Adipocyte (in vitro differentiated cells): ENCODE results near the gene PCDHA5.
"Not testable (repeated sequence)": the region's sequence is repeated elsewhere in the genome, so short reads cannot be mapped to it uniquely, and the experiment has no call there.

Experiments used
- DNase-seq: peaks from one replicate; pipeline ENCODE4 v3.0.0-alpha.2; 2015; ENCODE audit warnings: low read depth
- H3K27me3 ChIP-seq: replicated peaks from 2 replicates; pipeline ENCODE4 v1.7.0; 2013; ENCODE audit warnings: mild to moderate bottlenecking, low read length, moderate library complexity; ENCODE audit not compliant: control insufficient read depth, insufficient read depth
- H3K36me3 ChIP-seq: 2 replicates; pipeline ENCODE4 v1.7.0; 2013; ENCODE audit warnings: low read length, mild to moderate bottlenecking, moderate library complexity; ENCODE audit not compliant: control insufficient read depth, insufficient read depth, severe bottlenecking
- H3K4me1 ChIP-seq: 2 replicates; pipeline ENCODE4 v1.7.0; 2013; ENCODE audit warnings: mild to moderate bottlenecking, low read length, moderate library complexity; ENCODE audit not compliant: control insufficient read depth, insufficient read depth
- H3K4me3 ChIP-seq: 2 replicates; pipeline ENCODE4 v1.7.0; 2013; ENCODE audit warnings: mild to moderate bottlenecking, low read length, moderate library complexity
- H3K9ac ChIP-seq: 2 replicates; pipeline ENCODE4 v1.7.0; 2013; ENCODE audit warnings: mild to moderate bottlenecking, low read length, moderate library complexity
- H3K9me3 ChIP-seq: 2 replicates; pipeline ENCODE4 v1.7.0; 2013; ENCODE audit warnings: mild to moderate bottlenecking, low read length, moderate library complexity; ENCODE audit not compliant: control insufficient read depth

Gene PCDHA5

GRCh38 chr5:140827704-140828361, 6.4 kb downstream of the PCDHA5 start, which contains the start of gene PCDHA6:
Gene PCDHA6 (plus strand): TSS chr5:140827960. CDS start chr5:140828092, 132 bp downstream.
- H3K9ac ChIP-seq = no peak within 1 kb of the TSS
- peaks cover 8% of the 10 kb centered on the region for H3K9me3 ChIP-seq
- peak; percentile 28 for DNase-seq
- peak within 1 kb of the TSS; percentile 69 for H3K4me3 ChIP-seq
- no peaks in the 10 kb centered on the region for H3K36me3 ChIP-seq
- no peaks in the 10 kb centered on the region for H3K4me1 ChIP-seq
- no peaks in the 10 kb centered on the region for H3K27me3 ChIP-seq

DNA sequence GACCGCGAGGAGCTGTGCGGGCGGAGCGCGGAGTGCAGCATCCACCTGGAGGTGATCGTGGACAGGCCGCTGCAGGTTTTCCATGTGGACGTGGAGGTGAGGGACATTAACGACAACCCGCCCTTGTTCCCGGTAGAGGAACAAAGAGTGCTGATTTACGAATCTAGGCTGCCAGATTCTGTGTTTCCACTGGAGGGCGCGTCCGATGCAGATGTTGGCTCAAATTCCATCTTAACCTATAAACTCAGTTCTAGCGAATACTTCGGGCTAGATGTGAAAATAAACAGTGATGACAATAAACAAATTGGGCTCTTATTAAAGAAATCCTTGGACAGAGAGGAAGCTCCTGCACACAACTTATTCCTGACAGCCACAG, 6.9 kb downstream of the PCDHA5 start:
- Histone ChIP-seq H3K36me3 (no peaks in the 10 kb centered on the region), H3K4me1 (no peaks in the 10 kb centered on the region), H3K4me3 (peak overlapping the region; percentile 69), H3K27me3 (no peaks in the 10 kb centered on the region), H3K9me3 (peaks cover 8% of the 10 kb centered on the region), H3K9ac (no peak overlapping the region)
- no peak for DNase-seq

DNA sequence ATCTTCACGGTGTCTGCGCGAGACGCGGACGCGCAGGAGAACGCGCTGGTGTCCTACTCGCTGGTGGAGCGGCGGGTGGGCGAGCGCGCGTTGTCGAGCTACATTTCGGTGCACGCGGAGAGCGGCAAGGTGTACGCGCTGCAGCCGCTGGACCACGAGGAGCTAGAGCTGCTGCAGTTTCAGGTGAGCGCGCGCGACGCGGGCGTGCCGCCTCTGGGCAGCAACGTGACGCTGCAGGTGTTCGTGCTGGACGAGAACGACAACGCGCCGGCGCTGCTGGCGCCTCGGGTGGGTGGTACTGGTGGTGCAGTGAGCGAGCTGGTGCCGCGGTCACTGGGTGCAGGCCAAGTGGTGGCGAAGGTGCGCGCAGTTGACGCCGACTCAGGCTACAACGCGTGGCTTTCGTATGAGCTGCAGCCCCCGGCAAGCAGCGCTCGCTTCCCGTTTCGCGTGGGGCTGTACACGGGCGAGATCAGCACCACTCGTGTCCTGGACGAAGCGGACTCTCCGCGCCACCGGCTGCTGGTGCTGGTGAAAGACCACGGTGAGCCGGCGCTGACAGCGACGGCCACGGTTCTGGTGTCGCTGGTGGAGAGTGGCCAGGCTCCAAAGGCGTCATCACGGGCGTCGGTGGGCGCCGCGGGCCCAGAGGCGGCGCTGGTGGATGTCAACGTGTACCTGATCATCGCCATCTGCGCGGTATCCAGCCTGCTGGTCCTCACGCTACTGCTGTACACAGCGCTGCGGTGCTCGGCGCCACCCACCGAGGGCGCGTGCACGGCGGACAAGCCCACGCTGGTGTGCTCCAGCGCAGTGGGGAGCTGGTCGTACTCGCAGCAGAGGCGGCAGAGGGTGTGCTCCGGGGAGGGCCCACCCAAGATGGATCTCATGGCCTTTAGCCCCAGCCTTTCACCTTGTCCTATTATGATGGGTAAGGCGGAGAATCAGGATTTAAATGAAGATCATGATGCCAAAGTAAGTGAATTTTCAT, 8.4 kb downstream of the PCDHA5 start:
- not testable (repeated sequence) for H3K36me3 ChIP-seq, DNase-seq, H3K9me3 ChIP-seq, H3K9ac ChIP-seq, H3K27me3 ChIP-seq, H3K4me1 ChIP-seq, H3K4me3 ChIP-seq

DNA sequence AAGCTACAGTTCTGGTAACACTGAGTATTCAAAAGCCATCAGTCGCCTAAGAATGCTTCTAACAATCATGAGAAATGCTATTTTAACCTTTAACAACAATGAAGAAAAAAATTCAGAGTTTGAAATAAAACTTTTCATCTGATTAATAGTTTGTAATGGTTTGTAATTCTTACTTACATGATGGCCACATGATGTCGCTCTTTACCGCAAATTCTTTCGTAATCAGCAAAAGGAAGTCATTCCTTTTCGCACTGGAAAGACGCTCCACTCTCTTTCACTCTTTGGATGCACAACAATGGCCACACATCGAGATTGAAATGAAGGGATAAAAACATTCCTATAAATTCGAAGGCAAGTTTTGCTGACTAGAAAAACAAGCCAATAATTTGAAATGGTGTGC, 12.6 kb downstream of the PCDHA5 start, which contains the start of gene PCDHA7:
Gene PCDHA7, plus strand, starts transcription at position 277 of the 400 bp plus-strand sequence. Its CDS starts 115 bp downstream, at position 392.
- Histone ChIP-seq H3K9ac (no peak within 1 kb of the TSS), H3K9me3 (peaks cover 7% of the 10 kb centered on the region), H3K36me3 (no peaks in the 10 kb centered on the region), H3K4me1 (no peaks in the 10 kb centered on the region), H3K27me3 (no peaks in the 10 kb centered on the region), H3K4me3 (peak within 1 kb of the TSS; percentile 71)
- peak; percentile 30 for DNase-seq

GRCh38 chr5:140834439-140835008, 13.1 kb downstream of the PCDHA5 start:
- H3K9ac ChIP-seq, H3K9me3 ChIP-seq, DNase-seq, H3K27me3 ChIP-seq, H3K36me3 ChIP-seq, H3K4me1 ChIP-seq: not testable (repeated sequence)
- H3K4me3 ChIP-seq = peak overlapping the region; percentile 71

DNA sequence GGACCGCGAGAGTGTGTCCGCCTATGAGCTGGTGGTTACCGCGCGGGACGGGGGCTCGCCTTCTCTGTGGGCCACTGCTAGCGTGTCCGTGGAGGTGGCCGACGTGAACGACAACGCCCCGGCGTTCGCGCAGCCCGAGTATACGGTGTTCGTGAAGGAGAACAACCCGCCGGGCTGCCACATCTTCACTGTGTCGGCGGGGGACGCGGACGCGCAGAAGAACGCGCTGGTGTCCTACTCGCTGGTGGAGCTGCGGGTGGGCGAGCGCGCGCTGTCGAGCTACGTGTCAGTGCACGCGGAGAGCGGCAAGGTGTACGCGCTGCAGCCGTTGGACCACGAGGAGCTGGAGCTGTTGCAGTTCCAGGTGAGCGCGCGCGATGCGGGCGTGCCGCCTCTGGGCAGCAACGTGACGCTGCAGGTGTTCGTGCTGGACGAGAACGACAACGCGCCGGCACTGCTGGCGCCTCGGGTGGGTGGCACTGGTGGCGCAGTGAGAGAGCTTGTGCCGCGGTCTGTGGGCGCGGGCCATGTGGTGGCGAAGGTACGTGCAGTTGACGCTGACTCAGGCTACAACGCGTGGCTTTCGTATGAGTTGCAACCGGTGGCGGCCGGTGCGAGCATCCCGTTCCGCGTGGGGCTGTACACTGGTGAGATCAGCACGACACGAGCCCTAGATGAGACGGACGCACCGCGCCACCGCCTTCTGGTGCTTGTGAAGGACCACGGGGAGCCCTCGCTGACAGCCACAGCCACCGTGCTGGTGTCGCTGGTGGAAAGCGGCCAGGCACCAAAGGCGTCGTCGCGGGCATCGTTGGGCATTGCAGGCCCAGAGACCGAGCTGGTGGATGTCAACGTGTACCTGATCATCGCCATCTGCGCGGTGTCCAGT, 14.5 kb downstream of the PCDHA5 start:
- no peaks in the 10 kb centered on the region for H3K36me3 ChIP-seq
- peaks cover 6% of the 10 kb centered on the region for H3K9me3 ChIP-seq
- no peak for DNase-seq
- H3K9ac ChIP-seq = no peak overlapping the region
- no peak overlapping the region for H3K4me3 ChIP-seq
- H3K4me1 ChIP-seq = no peaks in the 10 kb centered on the region
- H3K27me3 ChIP-seq = no peaks in the 10 kb centered on the region

- peak; percentile 4 for DNase-seq
- Histone ChIP-seq H3K9me3 (peaks cover 4% of the 10 kb centered on the region), H3K4me3 (no peak within 1 kb of the TSS)
Observed at GRCh38 chr5:140840978-140841962, 19.9 kb downstream of the PCDHA5 start, which contains the start of gene PCDHA8. Gene PCDHA8 (plus strand): TSS chr5:140841187. CDS start chr5:140841322, 135 bp downstream.

DNA sequence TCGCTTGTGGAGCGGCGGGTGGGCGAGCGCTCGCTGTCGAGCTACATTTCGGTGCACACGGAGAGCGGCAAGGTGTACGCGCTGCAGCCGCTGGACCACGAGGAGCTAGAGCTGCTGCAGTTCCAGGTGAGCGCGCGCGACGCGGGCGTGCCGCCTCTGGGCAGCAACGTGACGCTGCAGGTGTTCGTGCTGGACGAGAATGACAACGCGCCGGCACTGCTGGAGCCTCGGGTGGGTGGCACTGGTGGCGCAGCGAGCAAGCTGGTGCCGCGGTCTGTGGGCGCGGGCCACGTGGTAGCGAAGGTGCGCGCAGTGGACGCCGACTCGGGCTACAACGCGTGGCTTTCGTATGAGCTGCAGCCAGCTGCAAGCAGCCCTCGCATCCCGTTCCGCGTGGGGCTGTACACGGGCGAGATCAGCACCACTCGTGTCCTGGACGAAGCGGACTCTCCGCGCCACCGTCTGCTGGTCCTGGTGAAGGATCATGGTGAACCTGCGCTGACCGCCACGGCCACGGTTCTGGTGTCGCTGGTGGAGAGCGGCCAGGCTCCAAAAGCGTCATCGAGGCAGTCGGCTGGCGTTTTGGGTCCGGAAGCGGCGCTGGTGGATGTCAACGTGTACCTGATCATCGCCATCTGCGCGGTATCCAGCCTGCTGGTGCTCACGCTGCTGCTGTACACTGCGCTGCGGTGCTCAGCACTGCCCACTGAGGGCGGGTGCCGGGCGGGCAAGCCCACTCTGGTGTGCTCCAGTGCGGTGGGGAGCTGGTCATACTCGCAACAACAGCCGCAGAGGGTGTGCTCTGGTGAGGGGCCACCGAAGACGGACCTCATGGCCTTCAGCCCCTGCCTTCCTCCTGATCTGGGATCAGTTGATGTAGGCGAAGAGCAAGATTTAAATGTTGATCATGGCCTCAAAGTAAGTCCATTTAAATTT, 21.7 kb downstream of the PCDHA5 start:
- no peaks in the 10 kb centered on the region for H3K36me3 ChIP-seq
- no peak for DNase-seq

More at GRCh38 chr5:140840978-140841962, 19.9 kb downstream of the PCDHA5 start, which contains the start of gene PCDHA8:
- Histone ChIP-seq H3K9ac (no peak within 1 kb of the TSS), H3K27me3 (no peaks in the 10 kb centered on the region), H3K4me1 (no peaks in the 10 kb centered on the region), H3K36me3 (no peaks in the 10 kb centered on the region)

More for the DNA sequence above, 21.7 kb downstream of the PCDHA5 start:
- Histone ChIP-seq H3K9me3 (peaks cover 6% of the 10 kb centered on the region), H3K9ac (no peak overlapping the region), H3K4me3 (no peak overlapping the region), H3K4me1 (no peaks in the 10 kb centered on the region), H3K27me3 (no peaks in the 10 kb centered on the region)
